HTR-8/SVneo (cell line): ENCODE data around the gene FRK.

Experiments used
- DNase-seq: peaks from one replicate; pipeline ENCODE4 v3.0.0; 2011; ENCODE audit warnings: low spot score, mixed read lengths; ENCODE audit not compliant: insufficient read length
- FAIRE-seq: peaks from 2 replicates; lab custom pipeline; 2011; peaks lifted over from hg19 to GRCh38; lab: Jason Lieb, UNC

Gene FRK

GRCh38 chr6:116040993-116041392 lies 19.7 kb downstream of the FRK start:
- FAIRE-seq = no peak

GRCh38 chr6:116036885-116037284 lies 23.8 kb downstream of the FRK start:
- DNase-seq (no peak), FAIRE-seq (no peak)

More at GRCh38 chr6:116040993-116041392, 19.7 kb downstream of the FRK start:
- DNase-seq = no peak

- DNase-seq = no peak
- no peak for FAIRE-seq
Measured at GRCh38 chr6:116036075-116036773, 24.5 kb downstream of the FRK start.

- FAIRE-seq = no peak
Measured at GRCh38 chr6:116035616-116036015, 25.1 kb downstream of the FRK start.

GRCh38 chr6:116034327-116034726 lies 26.4 kb downstream of the FRK start:
- FAIRE-seq = no peak
- DNase-seq = no peak

More at GRCh38 chr6:116035616-116036015, 25.1 kb downstream of the FRK start:
- DNase-seq = no peak

- DNase-seq (no peak), FAIRE-seq (no peak)
Measured at GRCh38 chr6:116033687-116034303, 26.9 kb downstream of the FRK start.

GRCh38 chr6:116030770-116031169 lies 29.9 kb downstream of the FRK start:
- DNase-seq (no peak), FAIRE-seq (no peak)

- DNase-seq = no peak
- FAIRE-seq = no peak
Measured at GRCh38 chr6:116029535-116029934, 31.2 kb downstream of the FRK start.

GRCh38 chr6:116028233-116028632 lies 32.5 kb downstream of the FRK start:
- DNase-seq (no peak), FAIRE-seq (no peak)

GRCh38 chr6:116027801-116028200 lies 32.9 kb downstream of the FRK start:
- FAIRE-seq (no peak), DNase-seq (no peak)

GRCh38 chr6:116025405-116025804 lies 35.3 kb downstream of the FRK start:
- FAIRE-seq (no peak), DNase-seq (no peak)

- no peak for FAIRE-seq
- DNase-seq = no peak
Measured at GRCh38 chr6:116022841-116023445, 37.7 kb downstream of the FRK start.

GRCh38 chr6:116020738-116021137 lies 40.0 kb downstream of the FRK start:
- no peak for FAIRE-seq
- no peak for DNase-seq

- DNase-seq (no peak), FAIRE-seq (no peak)
Measured at GRCh38 chr6:116019428-116019827, 41.3 kb downstream of the FRK start.

- no peak for DNase-seq
- FAIRE-seq = no peak
Measured at GRCh38 chr6:116018976-116019375, 41.7 kb downstream of the FRK start.

GRCh38 chr6:116017546-116018295 lies 43.0 kb downstream of the FRK start:
- DNase-seq (no peak), FAIRE-seq (no peak)

GRCh38 chr6:116016846-116017545 lies 43.7 kb downstream of the FRK start:
- FAIRE-seq = no peak

GRCh38 chr6:116015983-116016382 lies 44.7 kb downstream of the FRK start:
- FAIRE-seq (no peak), DNase-seq (no peak)

More at GRCh38 chr6:116016846-116017545, 43.7 kb downstream of the FRK start:
- DNase-seq = no peak

GRCh38 chr6:116015561-116015960 lies 45.1 kb downstream of the FRK start:
- FAIRE-seq (no peak), DNase-seq (no peak)

GRCh38 chr6:116012951-116013350 lies 47.7 kb downstream of the FRK start:
- no peak for DNase-seq
- no peak for FAIRE-seq
